Measurements from ENCODE around the gene ASAH2. TPM values are rescaled to one million over a fixed set of nuclear protein-coding genes. Genes with fewer than 3 reads are reported as not detected.

The ASAH2 gene
- total RNA-seq = not detected
- long read RNA-seq = 0 reads

DNA sequence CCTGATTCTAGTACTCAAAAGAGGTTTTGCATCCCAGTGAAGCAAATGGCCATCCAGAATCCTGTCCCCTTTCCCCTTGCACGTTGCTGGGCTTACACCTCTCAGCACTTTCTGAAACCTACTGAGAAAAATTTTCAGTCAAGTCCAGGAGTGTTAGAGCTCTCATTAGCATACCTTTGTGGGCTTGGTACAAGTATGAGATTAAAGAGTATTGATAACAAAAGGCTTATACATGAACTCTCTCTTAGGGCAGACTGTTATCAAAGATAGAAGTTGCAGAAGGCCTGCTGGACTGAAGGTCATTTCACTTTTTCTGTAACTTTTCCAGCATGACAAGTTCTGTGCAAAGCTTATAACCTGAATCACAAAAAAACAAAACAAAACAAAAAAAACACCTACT lies at the start of gene ASAH2:
ASAH2 (minus strand) TSS at position 123 of the 400 bp plus-strand sequence. CDS start 2,906 bp downstream, outside the sequence.
- ATAC-seq = no peak

DNA sequence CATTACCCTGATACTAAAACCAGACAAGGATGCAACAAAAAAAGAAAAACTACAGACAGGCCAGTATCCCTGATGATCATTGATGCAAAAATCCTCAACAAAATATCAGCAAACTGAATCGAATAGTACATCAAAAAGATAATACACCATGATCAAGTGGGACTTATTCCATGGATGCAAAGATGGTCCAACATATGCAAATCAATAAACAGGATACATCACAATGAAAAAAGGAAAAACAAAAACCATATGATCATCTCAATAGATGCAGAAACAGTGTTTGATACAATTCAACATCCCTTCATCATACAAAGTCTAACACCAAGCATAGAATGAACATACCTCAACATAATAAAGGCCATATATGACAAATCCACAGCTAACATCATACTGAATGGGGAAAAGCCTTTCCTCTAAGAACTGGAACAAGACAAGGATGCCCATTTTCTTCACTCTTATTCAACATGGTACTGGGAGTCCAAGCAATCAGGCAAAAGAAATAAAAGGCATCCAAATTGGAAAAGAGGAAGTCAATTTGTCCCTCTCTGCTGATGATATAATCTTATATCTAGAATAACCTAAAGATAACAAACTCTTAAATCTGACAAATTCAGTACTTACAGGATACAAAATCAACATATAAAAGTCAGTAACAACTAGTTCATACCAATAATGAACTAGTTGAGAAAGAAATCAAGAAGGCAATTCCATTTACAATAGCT lies 48.8 kb upstream of the ASAH2 start:
- no peak for DNase-seq
- intact Hi-C loops (cut with DNase I) = no loop called here
- Histone ChIP-seq H3K9me3 (peaks cover 6% of the 10 kb centered on the region), H3K36me3 (no peaks in the 10 kb centered on the region), H3K27ac (no peak overlapping the region), H3K27me3 (ENCODE audit: low read depth) (no peaks in the 10 kb centered on the region), H3K4me3 (no peak overlapping the region), H3K4me1 (no peaks in the 10 kb centered on the region)
- TF ChIP-seq, protein P1, sequence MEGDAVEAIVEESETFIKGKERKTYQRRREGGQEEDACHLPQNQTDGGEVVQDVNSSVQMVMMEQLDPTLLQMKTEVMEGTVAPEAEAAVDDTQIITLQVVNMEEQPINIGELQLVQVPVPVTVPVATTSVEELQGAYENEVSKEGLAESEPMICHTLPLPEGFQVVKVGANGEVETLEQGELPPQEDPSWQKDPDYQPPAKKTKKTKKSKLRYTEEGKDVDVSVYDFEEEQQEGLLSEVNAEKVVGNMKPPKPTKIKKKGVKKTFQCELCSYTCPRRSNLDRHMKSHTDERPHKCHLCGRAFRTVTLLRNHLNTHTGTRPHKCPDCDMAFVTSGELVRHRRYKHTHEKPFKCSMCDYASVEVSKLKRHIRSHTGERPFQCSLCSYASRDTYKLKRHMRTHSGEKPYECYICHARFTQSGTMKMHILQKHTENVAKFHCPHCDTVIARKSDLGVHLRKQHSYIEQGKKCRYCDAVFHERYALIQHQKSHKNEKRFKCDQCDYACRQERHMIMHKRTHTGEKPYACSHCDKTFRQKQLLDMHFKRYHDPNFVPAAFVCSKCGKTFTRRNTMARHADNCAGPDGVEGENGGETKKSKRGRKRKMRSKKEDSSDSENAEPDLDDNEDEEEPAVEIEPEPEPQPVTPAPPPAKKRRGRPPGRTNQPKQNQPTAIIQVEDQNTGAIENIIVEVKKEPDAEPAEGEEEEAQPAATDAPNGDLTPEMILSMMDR (IDR thresholded peaks at IDR 0.05) = no peak
- no peak for ATAC-seq

More for the DNA sequence above, at the start of gene ASAH2:
- no peaks in the 10 kb centered on the region for H3K9me3 ChIP-seq
- no peak for DNase-seq
- intact Hi-C loops (cut with DNase I) = no loop called here
- no peaks in the 10 kb centered on the region for H3K36me3 ChIP-seq
- no peak within 1 kb of the TSS for H3K4me3 ChIP-seq
- no peaks in the 10 kb centered on the region for H3K4me1 ChIP-seq
- no peaks in the 10 kb centered on the region for H3K27me3 ChIP-seq (ENCODE audit: low read depth)
- no peak within 1 kb of the TSS for H3K27ac ChIP-seq
- TF ChIP-seq, protein P1 (IDR thresholded peaks at IDR 0.05) = no peak

DNA sequence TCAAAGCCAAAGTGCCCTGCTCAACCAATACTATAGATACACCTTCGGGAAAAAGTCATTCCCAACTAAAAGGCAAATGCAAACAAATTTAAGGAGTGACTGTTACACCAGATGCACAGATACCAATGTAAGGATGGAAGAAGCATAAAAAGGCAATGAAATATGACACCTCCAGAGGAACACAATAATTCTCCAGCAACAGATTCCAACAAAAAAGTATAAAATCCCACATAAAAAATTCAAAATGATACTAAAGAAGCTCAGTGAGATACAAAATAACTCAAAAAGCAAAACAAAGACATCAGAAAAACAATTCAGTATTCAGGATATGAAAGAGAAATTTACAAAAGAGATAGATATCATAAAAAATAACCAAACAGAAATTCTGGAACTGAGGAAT lies 44.1 kb upstream of the ASAH2 start:
- Histone ChIP-seq H3K4me1 (no peaks in the 10 kb centered on the region), H3K36me3 (no peaks in the 10 kb centered on the region), H3K27me3 (ENCODE audit: low read depth) (no peaks in the 10 kb centered on the region), H3K4me3 (no peak overlapping the region), H3K27ac (no peak overlapping the region), H3K9me3 (peaks cover 6% of the 10 kb centered on the region)
- no peak for ATAC-seq
- DNase-seq = no peak
- intact Hi-C loops (cut with DNase I) = no loop called here
- TF ChIP-seq, protein P1 (IDR thresholded peaks at IDR 0.05) = no peak

DNA sequence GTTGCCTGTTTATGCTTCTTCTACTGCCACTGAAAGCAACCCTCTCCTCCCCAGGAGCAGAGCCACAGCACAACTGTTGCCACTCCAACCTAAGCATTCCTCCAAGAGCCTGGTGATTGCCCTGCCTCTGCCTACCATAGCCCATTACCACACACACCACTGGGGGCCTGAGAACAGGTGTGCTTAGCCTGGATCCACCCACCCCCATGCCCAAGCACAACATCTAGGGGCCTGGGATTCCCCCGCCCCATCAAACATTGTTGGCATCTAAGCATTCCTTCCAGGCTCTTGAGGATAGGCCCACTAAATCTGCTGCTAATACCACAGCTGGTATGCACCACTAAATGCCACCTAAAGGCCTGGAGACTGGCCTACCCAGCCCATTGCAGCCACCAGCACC lies 43.3 kb upstream of the ASAH2 start:
- ATAC-seq = peak in 1 of 2 donors; percentile 13
- Histone ChIP-seq H3K36me3 (no peaks in the 10 kb centered on the region), H3K4me1 (no peaks in the 10 kb centered on the region), H3K27ac (no peak overlapping the region), H3K9me3 (peaks cover 6% of the 10 kb centered on the region), H3K27me3 (ENCODE audit: low read depth) (no peaks in the 10 kb centered on the region), H3K4me3 (no peak overlapping the region)
- TF ChIP-seq, protein P1 (IDR thresholded peaks at IDR 0.05) = no peak
- no peak for DNase-seq
- intact Hi-C loops (cut with DNase I) = no loop called here

DNA sequence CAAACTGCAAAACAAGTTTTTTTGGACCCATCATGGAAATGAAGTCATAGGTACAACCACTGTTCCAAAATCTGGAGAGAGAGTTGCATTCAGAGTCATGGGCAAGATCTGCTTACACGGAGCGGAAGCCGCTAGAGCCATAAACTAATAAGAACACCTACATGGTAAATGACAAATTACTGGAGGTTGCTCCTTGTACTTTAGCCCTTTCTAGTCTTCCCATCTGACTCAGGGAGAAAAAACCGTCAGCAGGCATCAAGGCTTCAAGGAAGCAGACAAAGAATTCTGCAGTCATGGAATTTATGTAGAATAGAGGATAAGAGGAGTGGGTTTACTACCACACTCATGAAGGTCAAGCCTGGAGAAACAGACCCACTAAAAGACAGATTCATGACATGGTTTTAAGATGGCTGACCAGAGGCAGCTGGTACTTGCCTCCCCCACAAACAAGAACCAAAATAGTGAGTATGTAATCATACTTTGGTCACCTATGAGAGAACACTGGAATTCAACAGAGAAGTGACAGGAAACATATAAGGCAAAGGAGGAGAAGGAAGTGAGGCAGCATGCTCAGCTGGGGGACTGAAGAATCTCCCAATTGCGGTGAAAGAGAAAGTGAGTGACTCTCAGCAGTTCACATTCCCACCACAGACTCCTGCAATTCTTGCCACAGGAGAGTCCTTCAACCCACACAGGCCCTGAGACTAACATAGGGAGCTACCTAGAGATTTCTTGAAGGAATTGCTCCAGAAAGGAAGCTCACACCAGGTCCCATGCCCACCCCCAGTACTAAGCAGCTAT lies 42.4 kb upstream of the ASAH2 start:
- Histone ChIP-seq H3K27me3 (ENCODE audit: low read depth) (no peaks in the 10 kb centered on the region), H3K4me1 (no peaks in the 10 kb centered on the region), H3K27ac (no peak overlapping the region), H3K9me3 (peaks cover 6% of the 10 kb centered on the region), H3K36me3 (no peaks in the 10 kb centered on the region), H3K4me3 (no peak overlapping the region)
- ATAC-seq = peak; percentile 23 to 24
- no peak for DNase-seq
- TF ChIP-seq, protein P1 (IDR thresholded peaks at IDR 0.05) = no peak
- intact Hi-C loops (cut with DNase I) = no loop called here
